Stimulated activated CD8-positive, alpha-beta memory T cell treated with anti-CD3 and anti-CD28 coated beads, Interleukin-12 subunit alpha, Interleukin-12 subunit beta, amount 100 ng/mL, for 4 hours (primary cell): ENCODE measurements around the gene BEST3.
"Not testable (repeated sequence)": the region's sequence is repeated elsewhere in the genome, so short reads cannot be mapped to it uniquely, and the experiment has no call there.

Experiments
- DNase-seq: peaks from one replicate; pipeline ENCODE4 v3.0.0-alpha.2; 2020; ENCODE audit warnings: low read depth

Gene BEST3

GRCh38 chr12:69648476-69648875 lies 50.6 kb downstream of the BEST3 start:
- DNase-seq: no peak

GRCh38 chr12:69647178-69647577 lies 51.9 kb downstream of the BEST3 start:
- no peak for DNase-seq

- DNase-seq: no peak
Observed at GRCh38 chr12:69645031-69645430, 54.1 kb downstream of the BEST3 start.

GRCh38 chr12:69644511-69644910 lies 54.6 kb downstream of the BEST3 start:
- no peak for DNase-seq

GRCh38 chr12:69642531-69642930 lies 56.6 kb downstream of the BEST3 start:
- no peak for DNase-seq

GRCh38 chr12:69641546-69641945 lies 57.6 kb downstream of the BEST3 start:
- no peak for DNase-seq

- peak; percentile 19 for DNase-seq
Observed at GRCh38 chr12:69639400-69640016, 59.6 kb downstream of the BEST3 start.

GRCh38 chr12:69633061-69633460 lies 66.0 kb downstream of the BEST3 start:
- no peak for DNase-seq

GRCh38 chr12:69630191-69630590 lies 68.9 kb downstream of the BEST3 start:
- no peak for DNase-seq

GRCh38 chr12:69627501-69627900 lies 71.6 kb downstream of the BEST3 start:
- no peak for DNase-seq

- no peak for DNase-seq
Observed at GRCh38 chr12:69623970-69624369, 75.1 kb downstream of the BEST3 start.

- DNase-seq: no peak
Observed at GRCh38 chr12:69621551-69621950, 77.6 kb downstream of the BEST3 start.

- no peak for DNase-seq
Observed at GRCh38 chr12:69620921-69621320, 78.2 kb downstream of the BEST3 start.

GRCh38 chr12:69620077-69620476 lies 79.0 kb downstream of the BEST3 start:
- no peak for DNase-seq

GRCh38 chr12:69619050-69619449 lies 80.1 kb downstream of the BEST3 start:
- DNase-seq: no peak

GRCh38 chr12:69616025-69616424 lies 83.1 kb downstream of the BEST3 start:
- no peak for DNase-seq

- DNase-seq: no peak
Observed at GRCh38 chr12:69613351-69613750, 85.8 kb downstream of the BEST3 start.

- DNase-seq: no peak
Observed at GRCh38 chr12:69610729-69611128, 88.4 kb downstream of the BEST3 start, which contains the start of gene LRRC10. TSS of gene LRRC10 (minus strand) at chr12:69610907. CDS start at chr12:69610838, 69 bp downstream.

GRCh38 chr12:69610126-69610525 lies 89.0 kb downstream of the BEST3 start:
- no peak for DNase-seq

- DNase-seq: no peak
Observed at GRCh38 chr12:69608114-69608513, 91.0 kb downstream of the BEST3 start.

GRCh38 chr12:69604275-69604674 lies 94.8 kb downstream of the BEST3 start:
- DNase-seq: not testable (repeated sequence)
